Esophagus squamous epithelium (tissue), 5 donors: ENCODE measurements around the gene OTUB1. TPM values are rescaled to one million over a fixed set of nuclear protein-coding genes. Genes with fewer than 3 reads are reported as not detected.
"Not testable (repeated sequence)": the region's sequence is repeated elsewhere in the genome, so short reads cannot be mapped to it uniquely, and the experiment has no call there.

Source experiments
- DNase-seq: peaks from one replicate; lab custom pipeline; 2025; lab: John Stamatoyannopoulos, UW
- H3K27ac ChIP-seq, 4 donors: fragments of 200-600 bp; sonication (generic); one replicate each; pipeline ENCODE4 v1.5.1; 2016 to 2019; ENCODE audit warnings: mild to moderate bottlenecking in 1 of 4
- H3K27me3 ChIP-seq, 4 donors: fragments of 200-600 bp; sonication (generic); 1 replicate in 3 of 4; 2 replicates in 1 of 4; pipeline versions ENCODE4 v1.5.1 to v1.6.0; 2017 to 2021; ENCODE audit warnings: antibody characterized with exemption in 1 of 4
- H3K36me3 ChIP-seq, 3 donors: fragments of 200-600 bp; sonication (generic); one replicate each; pipeline ENCODE4 v1.5.1; 2016 to 2019
- H3K4me1 ChIP-seq, 3 donors: fragments of 200-600 bp; sonication (generic); one replicate each; pipeline ENCODE4 v1.5.1; 2017 to 2019
- H3K4me3 ChIP-seq, 4 donors: fragments of 200-600 bp; sonication (generic); 1 replicate in 3 of 4; 2 replicates in 1 of 4; pipeline ENCODE4 v1.5.1; 2016 to 2019; ENCODE audit warnings: mild to moderate bottlenecking in 2 of 4, moderate library complexity in 1 of 4
- H3K9me3 ChIP-seq, 3 donors: fragments of 200-600 bp; sonication (generic); one replicate each; pipeline ENCODE4 v1.5.1; 2016 to 2019
- POLR2A ChIP-seq, 4 donors: fragments of 450-650 bp; IDR thresholded peaks; one replicate each; pipeline ENCODE4 v1.6.1; 2017; ENCODE audit warnings: antibody characterized with exemption in 4 of 4, mild to moderate bottlenecking in 4 of 4, moderate library complexity in 3 of 4
- WGBS, 2 donors: methylation state at CpG; one replicate each; pipeline ENCODE4 v1.1.5; 2018; 5-methylcytosine and 5-hydroxymethylcytosine counted together
- intact Hi-C: fragments of 100-400 bp; cut with DNase I; formaldehyde crosslinking; loops from one replicate; pipeline ENCODE4 v1.15.0; 2022
- small RNA-seq, 4 donors: library from RNA; depleted of rRNA; stranded (forward); fragments of <200 nt; gene quantifications; one replicate each; pipeline ENCODE3, GENCODE V24; 2016
- total RNA-seq, 4 donors: library from RNA; depleted of rRNA; stranded (reverse); fragments of >200 nt; gene quantifications; one replicate each; pipeline ENCODE4 v1.1.0, GENCODE V29; 2016
- TF ChIP-seq, protein P1 (sequence below), 6 experiments: fragments of 450-650 bp in 4 of 6; fragments of 200-600 bp in 2 of 6; sonication (generic) in 2 of 6; IDR thresholded peaks; one replicate each; pipeline ENCODE4 v1.5.1; 2016 to 2019; ENCODE audit warnings: antibody characterized with exemption in 6 of 6, mild to moderate bottlenecking in 4 of 6, moderate library complexity in 4 of 6
- donor health status: DM: yes; HTN: yes; CAD: no.

Gene OTUB1
- total RNA-seq, 4 donors from 2014 or later: 82.0 to 97.3 (median 89.7) TPM

DNA sequence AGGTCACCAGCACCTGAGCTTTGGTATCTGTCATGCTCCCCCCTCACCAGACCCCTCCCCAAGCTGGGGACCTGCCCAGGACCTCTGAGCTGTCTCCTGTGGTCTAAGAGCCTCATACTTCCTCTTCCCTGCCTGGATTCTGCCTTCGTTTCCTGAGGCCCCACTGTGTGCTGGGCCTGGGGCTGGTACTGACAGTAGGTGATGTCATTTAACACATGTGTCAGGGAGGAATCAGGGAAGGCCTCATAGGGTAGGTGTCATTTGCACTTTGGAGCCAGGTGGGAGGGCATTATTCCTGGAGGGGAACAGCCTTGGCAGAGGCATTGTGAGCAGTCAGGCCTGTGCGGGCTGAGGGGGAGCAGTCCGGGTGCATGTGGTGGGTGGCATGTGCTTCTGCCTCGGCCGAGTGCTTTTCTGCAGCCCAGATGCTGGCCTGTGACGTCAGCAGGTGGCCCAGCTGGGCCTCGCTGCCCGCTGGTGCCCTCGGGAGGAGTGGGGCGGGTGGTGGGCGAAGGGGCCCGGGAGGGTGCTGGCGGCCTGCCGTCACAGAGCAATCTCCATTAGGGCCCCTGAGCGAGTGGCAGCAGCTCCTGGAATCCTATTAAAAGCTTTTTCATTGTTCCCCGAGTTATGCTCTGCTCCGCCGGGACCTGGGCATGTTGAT, 58.6 kb downstream of the OTUB1 start:
- Histone ChIP-seq H3K27me3 (no peaks in the 10 kb centered on the region), H3K9me3 (no peaks in the 10 kb centered on the region), H3K27ac (no peak overlapping the region), H3K4me1 (no peaks in the 10 kb centered on the region), H3K4me3 (no peak overlapping the region), H3K36me3 (no peaks in the 10 kb centered on the region)
- 59 to 69% methylated on average over 6 to 10 of the region's 18 CpGs for WGBS, 2 donors
- no peak for TF ChIP-seq POLR2A (IDR thresholded peaks at IDR 0.05)
- intact Hi-C loops: no loop called here
- DNase-seq: no peak

DNA sequence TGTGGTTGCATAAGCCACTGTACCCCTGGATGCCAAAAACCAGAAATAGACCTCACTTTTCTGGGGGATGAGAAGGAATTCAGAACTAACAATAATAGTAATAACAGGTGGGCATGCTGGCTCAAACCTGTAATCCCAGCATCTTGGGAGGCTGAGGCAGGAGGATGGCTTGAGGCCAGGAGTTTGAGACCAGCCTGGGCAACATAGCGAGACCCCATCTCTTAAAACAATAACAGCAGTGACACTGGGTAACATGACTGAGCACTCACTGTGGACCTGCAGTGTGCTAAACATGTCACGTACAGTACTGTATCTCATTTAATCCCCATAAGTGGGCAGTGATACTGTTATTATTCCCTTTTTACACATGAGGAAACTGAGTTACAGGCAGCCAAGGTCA, 59.5 kb downstream of the OTUB1 start:
- no peak for TF ChIP-seq POLR2A (IDR thresholded peaks at IDR 0.05)
- TF ChIP-seq, protein P1, sequence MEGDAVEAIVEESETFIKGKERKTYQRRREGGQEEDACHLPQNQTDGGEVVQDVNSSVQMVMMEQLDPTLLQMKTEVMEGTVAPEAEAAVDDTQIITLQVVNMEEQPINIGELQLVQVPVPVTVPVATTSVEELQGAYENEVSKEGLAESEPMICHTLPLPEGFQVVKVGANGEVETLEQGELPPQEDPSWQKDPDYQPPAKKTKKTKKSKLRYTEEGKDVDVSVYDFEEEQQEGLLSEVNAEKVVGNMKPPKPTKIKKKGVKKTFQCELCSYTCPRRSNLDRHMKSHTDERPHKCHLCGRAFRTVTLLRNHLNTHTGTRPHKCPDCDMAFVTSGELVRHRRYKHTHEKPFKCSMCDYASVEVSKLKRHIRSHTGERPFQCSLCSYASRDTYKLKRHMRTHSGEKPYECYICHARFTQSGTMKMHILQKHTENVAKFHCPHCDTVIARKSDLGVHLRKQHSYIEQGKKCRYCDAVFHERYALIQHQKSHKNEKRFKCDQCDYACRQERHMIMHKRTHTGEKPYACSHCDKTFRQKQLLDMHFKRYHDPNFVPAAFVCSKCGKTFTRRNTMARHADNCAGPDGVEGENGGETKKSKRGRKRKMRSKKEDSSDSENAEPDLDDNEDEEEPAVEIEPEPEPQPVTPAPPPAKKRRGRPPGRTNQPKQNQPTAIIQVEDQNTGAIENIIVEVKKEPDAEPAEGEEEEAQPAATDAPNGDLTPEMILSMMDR (IDR thresholded peaks at IDR 0.05): no peak
- intact Hi-C loops: no loop called here
- H3K27me3 ChIP-seq: no peaks in the 10 kb centered on the region
- H3K9me3 ChIP-seq: no peaks in the 10 kb centered on the region
- no peak overlapping the region for H3K27ac ChIP-seq
- DNase-seq: no peak
- H3K4me1 ChIP-seq: no peaks in the 10 kb centered on the region
- H3K36me3 ChIP-seq: no peaks in the 10 kb centered on the region
- no peak overlapping the region for H3K4me3 ChIP-seq
- 83 to 100% methylated on average over 2 of the region's 2 CpGs for WGBS, 2 donors

DNA sequence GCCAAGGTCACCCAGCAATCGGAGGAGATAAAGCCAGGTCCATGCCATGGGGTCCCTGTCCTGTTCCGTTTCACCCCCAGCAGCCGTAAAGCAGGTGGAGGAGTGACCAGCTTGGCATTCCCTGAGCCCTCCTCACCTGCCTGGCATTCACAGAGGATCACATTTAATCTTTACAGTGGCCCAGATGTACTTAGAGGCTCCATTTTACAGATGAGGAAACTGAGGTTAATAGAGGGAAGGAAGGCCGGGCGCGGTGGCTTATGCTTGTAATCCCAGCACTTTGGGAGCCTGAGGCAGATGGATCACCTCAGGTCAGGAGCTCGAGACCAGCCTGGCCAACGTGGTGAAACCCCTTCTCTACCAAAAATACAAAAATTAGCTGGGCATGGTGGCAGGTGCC, 61.1 kb downstream of the OTUB1 start:
- intact Hi-C loops, H3K27me3 ChIP-seq, H3K27ac ChIP-seq, H3K36me3 ChIP-seq, H3K4me1 ChIP-seq, H3K9me3 ChIP-seq, DNase-seq, H3K4me3 ChIP-seq: not testable (repeated sequence)
- 94 to 100% methylated on average over 1 to 6 of the region's 8 CpGs for WGBS, 2 donors

Small RNA genes lying within 50 kb of the gene (small RNA-seq; reads per million reads assigned to genes)
- gene RNU6-45P: 0 to 0.35 (median 0.07) reads per million in 4 donors

Other genes with a start within 250 kb of the OTUB1 start
- gene ZFTA, start 217.7 kb upstream of the OTUB1 start, total RNA-seq: 10 to 100 TPM in 1 of 4 donors, 1 to 10 TPM in 3; 2.9 to 12.0 (median 4.6) TPM
- gene SPINDOC, start 173.0 kb upstream of the OTUB1 start, total RNA-seq: 1 to 10 TPM; 3.4 to 8.8 (median 6.1) TPM
- 10 to 100 TPM; 47.0 to 91.0 (median 62.2) TPM for gene MARK2, start 147.3 kb upstream of the OTUB1 start, total RNA-seq
- gene RCOR2, start 69.3 kb upstream of the OTUB1 start, total RNA-seq: under 1 TPM in 3 of 4 donors, not detected in 1; 0.19 to 0.49 (median 0.22) TPM
- 10 to 100 TPM in 3 of 4 donors, 1 to 10 TPM in 1; 9.8 to 13.2 (median 11.2) TPM for gene NAA40, start 47.4 kb upstream of the OTUB1 start, total RNA-seq
- gene COX8A, start 11.8 kb upstream of the OTUB1 start, total RNA-seq: 100 to 1,000 TPM; 417 to 745 (median 637) TPM
- gene FLRT1, start 49.5 kb downstream of the OTUB1 start, total RNA-seq: under 1 TPM in 3 of 4 donors, not detected in 1; 0.06 to 0.19 (median 0.08) TPM
- gene MACROD1, start 179.7 kb downstream of the OTUB1 start, total RNA-seq: 10 to 100 TPM; 10.4 to 31.5 (median 19.5) TPM
- gene STIP1, start 199.7 kb downstream of the OTUB1 start, total RNA-seq: 100 to 1,000 TPM in 2 of 4 donors, 10 to 100 TPM in 2; 81.6 to 116 (median 104) TPM
- 10 to 100 TPM in 2 of 4 donors, 1 to 10 TPM in 2; 3.8 to 16.9 (median 10.6) TPM for gene FERMT3, start 220.3 kb downstream of the OTUB1 start, total RNA-seq
- 10 to 100 TPM; 23.9 to 68.7 (median 45.8) TPM for gene TRPT1, start 239.7 kb downstream of the OTUB1 start, total RNA-seq
- gene NUDT22, start 239.8 kb downstream of the OTUB1 start, total RNA-seq: 10 to 100 TPM; 44.0 to 60.1 (median 50.7) TPM
- gene DNAJC4, start 244.1 kb downstream of the OTUB1 start, total RNA-seq: 10 to 100 TPM in 3 of 4 donors, 1 to 10 TPM in 1; 8.9 to 27.1 (median 16.8) TPM
- 10 to 100 TPM; 18.0 to 50.5 (median 30.9) TPM for gene VEGFB, start 248.1 kb downstream of the OTUB1 start, total RNA-seq